Stomach (tissue), 9 donors: Measurements from ENCODE around the gene CCDC66. TPM values are rescaled to one million over a fixed set of nuclear protein-coding genes. Genes with fewer than 3 reads are reported as not detected.

Experiments
- DNase-seq, 2 donors: peaks; one replicate each; pipeline versions ENCODE4 v3.0.0 to v3.0.0-alpha.2; 2013 to 2019
- H3K27ac ChIP-seq, 5 donors: fragments of 200-600 bp in 4 of 5; sonication (generic) in 4 of 5; one replicate each; pipeline ENCODE4 v1.5.1; 2013 to 2019; ENCODE audit warnings: mild to moderate bottlenecking in 1 of 5, moderate library complexity in 1 of 5
- H3K27me3 ChIP-seq, 3 donors: fragments of 200-600 bp; sonication (generic); one replicate each; pipeline ENCODE4 v1.5.1; 2017 to 2019; ENCODE audit warnings: mixed run types in 1 of 3
- H3K36me3 ChIP-seq, 4 donors: fragments of 200-600 bp; sonication (generic); 1 replicate in 3 of 4; 2 replicates in 1 of 4; pipeline ENCODE4 v1.5.1; 2016 to 2019
- H3K4me1 ChIP-seq, 4 donors: fragments of 200-600 bp; sonication (generic); one replicate each; pipeline ENCODE4 v1.5.1; 2016 to 2019
- H3K4me3 ChIP-seq, 4 donors: fragments of 200-600 bp; sonication (generic) in 3 of 4; one replicate each; pipeline ENCODE4 v1.5.1; 2016 to 2019; ENCODE audit warnings: mild to moderate bottlenecking in 1 of 4
- H3K9me3 ChIP-seq, 4 donors: fragments of 200-600 bp; sonication (generic); one replicate each; pipeline ENCODE4 v1.5.1; 2016 to 2019
- EP300 ChIP-seq: sonication (generic); formaldehyde crosslinking; IDR thresholded peaks from one replicate; pipeline ENCODE4 v1.6.1; 2017; ENCODE audit warnings: antibody characterized with exemption
- POLR2A ChIP-seq, 4 donors: fragments of 450-650 bp; IDR thresholded peaks; one replicate each; pipeline ENCODE4 v1.6.1; 2016; ENCODE audit warnings: antibody characterized with exemption in 4 of 4, control low read depth in 2 of 4, mild to moderate bottlenecking in 1 of 4, moderate library complexity in 1 of 4
- POLR2AphosphoS5 ChIP-seq, 3 donors: sonication (generic); formaldehyde crosslinking; IDR thresholded peaks; one replicate each; pipeline ENCODE4 v1.6.1; 2016; ENCODE audit warnings: antibody characterized with exemption in 3 of 3
- WGBS, 5 donors: extraction: QIAGEN DNeasy Blood & Tissue Kit in 3 of 5; methylation state at CpG; one replicate each; pipeline versions ENCODE4 v1.1.5 to v1.1.7; 2013 to 2018; 5-methylcytosine and 5-hydroxymethylcytosine counted together
- intact Hi-C: fragments of 100-400 bp; cut with DNase I; formaldehyde crosslinking; loops from one replicate; pipeline ENCODE4 v1.15.1; 2023; ENCODE audit warnings: low total_unique reads
- polyA plus RNA-seq, 3 donors: library from polyadenylated mRNA; stranded (reverse); fragments of 200-250 nt; gene quantifications; one replicate each; pipeline ENCODE4 v1.2.3, GENCODE V29; 2013
- total RNA-seq, 5 donors: library from RNA; depleted of rRNA; stranded (reverse); fragments of >200 nt; gene quantifications; one replicate each; pipeline versions ENCODE4 v1.1.0 to v1.2.3, GENCODE V29; 2014 to 2016
- TF ChIP-seq, protein P1 (sequence below), 7 experiments: fragments of 450-650 bp in 4 of 7; fragments of 200-600 bp in 3 of 7; sonication (generic) in 3 of 7; IDR thresholded peaks; one replicate each; pipeline ENCODE4 v1.5.1; 2016 to 2019; ENCODE audit warnings: antibody characterized with exemption in 7 of 7, control low read depth in 2 of 7, mild to moderate bottlenecking in 1 of 7
- donor health status: healthy with polysubstance abuse.
- donor health status: Bipolar disorder and iron deficiency.
- donor health status: healthy.

Gene CCDC66
- total and polyA plus RNA-seq, 8 donors = 3.5 to 66.3 (median 9.5) TPM

DNA sequence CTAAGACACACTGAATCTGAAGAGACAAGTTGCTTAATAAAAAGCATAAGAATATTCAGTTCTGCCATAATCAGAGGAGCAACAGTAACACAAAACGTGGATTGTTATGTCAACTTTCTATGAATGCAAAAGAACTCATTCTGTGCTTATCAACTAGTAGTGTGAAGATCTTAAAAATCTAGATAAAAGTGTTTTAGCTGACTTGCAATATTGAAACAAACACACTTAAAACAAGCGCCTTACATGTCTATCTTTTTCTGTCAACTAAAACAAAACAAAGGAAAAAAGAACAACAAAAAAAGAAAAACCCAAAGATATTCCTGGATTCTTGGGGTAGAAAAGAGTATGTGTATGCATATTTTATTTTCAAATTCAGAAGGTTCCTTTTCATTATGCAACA is 88.4 kb downstream of the CCDC66 start:
- Histone ChIP-seq H3K9me3 (no peaks in the 10 kb centered on the region), H3K27ac (no peak overlapping the region), H3K4me3 (no peak overlapping the region), H3K4me1 (peaks cover 0 to 10% (median 0%) of the 10 kb centered on the region in 4 donors), H3K36me3 (peaks cover 23 to 93% (median 79%) of the 10 kb centered on the region in 4 donors), H3K27me3 (no peaks in the 10 kb centered on the region)
- intact Hi-C loops = no loop called here
- WGBS, 5 donors = 78 to 90% (median 84%) methylated on average over 2 of the region's 2 CpGs
- TF ChIP-seq, protein P1, sequence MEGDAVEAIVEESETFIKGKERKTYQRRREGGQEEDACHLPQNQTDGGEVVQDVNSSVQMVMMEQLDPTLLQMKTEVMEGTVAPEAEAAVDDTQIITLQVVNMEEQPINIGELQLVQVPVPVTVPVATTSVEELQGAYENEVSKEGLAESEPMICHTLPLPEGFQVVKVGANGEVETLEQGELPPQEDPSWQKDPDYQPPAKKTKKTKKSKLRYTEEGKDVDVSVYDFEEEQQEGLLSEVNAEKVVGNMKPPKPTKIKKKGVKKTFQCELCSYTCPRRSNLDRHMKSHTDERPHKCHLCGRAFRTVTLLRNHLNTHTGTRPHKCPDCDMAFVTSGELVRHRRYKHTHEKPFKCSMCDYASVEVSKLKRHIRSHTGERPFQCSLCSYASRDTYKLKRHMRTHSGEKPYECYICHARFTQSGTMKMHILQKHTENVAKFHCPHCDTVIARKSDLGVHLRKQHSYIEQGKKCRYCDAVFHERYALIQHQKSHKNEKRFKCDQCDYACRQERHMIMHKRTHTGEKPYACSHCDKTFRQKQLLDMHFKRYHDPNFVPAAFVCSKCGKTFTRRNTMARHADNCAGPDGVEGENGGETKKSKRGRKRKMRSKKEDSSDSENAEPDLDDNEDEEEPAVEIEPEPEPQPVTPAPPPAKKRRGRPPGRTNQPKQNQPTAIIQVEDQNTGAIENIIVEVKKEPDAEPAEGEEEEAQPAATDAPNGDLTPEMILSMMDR (IDR thresholded peaks at IDR 0.05) = no peak
- TF ChIP-seq POLR2A (IDR thresholded peaks at IDR 0.05) (no peak), EP300 (no peak), POLR2AphosphoS5 (IDR thresholded peaks at IDR 0.05) (no peak)
- DNase-seq = no peak

DNA sequence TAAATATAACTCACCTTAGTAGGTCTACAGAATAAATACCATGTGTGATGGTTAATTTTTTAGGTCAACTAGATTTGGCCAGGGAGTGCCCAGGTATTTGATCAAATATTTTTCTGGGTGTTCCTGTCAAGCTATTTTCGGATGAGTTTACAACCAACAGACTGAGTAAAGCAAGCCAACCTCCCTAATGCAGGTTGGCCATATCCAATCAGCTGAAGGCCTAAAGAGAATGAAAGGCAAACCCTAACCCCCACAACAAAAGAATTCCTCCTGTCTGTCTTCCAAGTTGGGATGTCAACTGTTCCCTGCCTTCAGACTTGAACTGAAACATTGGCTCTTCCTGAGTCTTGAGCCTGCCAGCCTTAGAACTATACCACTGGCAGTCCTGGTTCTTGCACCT is 97.5 kb downstream of the CCDC66 start:
- 72 to 90% (median 84%) methylated on average over 1 of the region's 1 CpG for WGBS, 5 donors
- Histone ChIP-seq H3K9me3 (peaks cover 0 to 8% (median 0%) of the 10 kb centered on the region in 4 donors), H3K27me3 (no peaks in the 10 kb centered on the region), H3K36me3 (peaks cover 15 to 94% (median 91%) of the 10 kb centered on the region in 4 donors), H3K27ac (no peak overlapping the region), H3K4me1 (peaks cover 0 to 23% (median 5%) of the 10 kb centered on the region in 4 donors), H3K4me3 (no peak overlapping the region)
- TF ChIP-seq, protein P1 (IDR thresholded peaks at IDR 0.05) = no peak
- TF ChIP-seq POLR2AphosphoS5 (IDR thresholded peaks at IDR 0.05) (no peak), POLR2A (IDR thresholded peaks at IDR 0.05) (no peak), EP300 (no peak)
- intact Hi-C loops = no loop called here
- no peak for DNase-seq

DNA sequence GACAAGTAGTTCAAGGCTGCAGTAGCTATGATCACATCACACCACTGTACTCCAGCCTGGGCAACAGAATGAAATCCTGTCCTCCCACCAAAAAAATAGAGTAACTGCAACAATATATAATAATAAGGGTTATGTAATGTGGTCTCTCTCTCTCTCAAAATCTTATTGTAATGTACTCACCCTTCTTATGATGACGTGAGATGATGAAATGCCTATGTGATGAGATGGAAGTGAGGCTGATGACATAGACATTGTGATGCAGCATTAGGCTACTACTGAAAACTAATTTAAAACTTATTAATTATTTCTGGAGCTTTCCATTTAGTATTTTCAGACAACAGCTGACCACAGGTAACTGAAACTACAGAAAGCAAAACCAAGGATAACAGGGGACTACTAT is 98.7 kb downstream of the CCDC66 start:
- intact Hi-C loops = no loop called here
- peaks cover 27 to 100% (median 95%) of the 10 kb centered on the region in 4 donors for H3K36me3 ChIP-seq
- H3K27me3 ChIP-seq = no peaks in the 10 kb centered on the region
- TF ChIP-seq POLR2A (IDR thresholded peaks at IDR 0.05) = no peak
- no peak for TF ChIP-seq POLR2AphosphoS5 (IDR thresholded peaks at IDR 0.05)
- TF ChIP-seq EP300 = no peak
- TF ChIP-seq, protein P1 (IDR thresholded peaks at IDR 0.05) = no peak
- no peak overlapping the region for H3K4me3 ChIP-seq
- no peak for DNase-seq
- H3K4me1 ChIP-seq = peaks cover 0 to 16% (median 5%) of the 10 kb centered on the region in 4 donors
- H3K27ac ChIP-seq = no peak overlapping the region
- peaks cover 0 to 8% (median 0%) of the 10 kb centered on the region in 4 donors for H3K9me3 ChIP-seq
- WGBS, 5 donors = 93 to 100% (median 97%) methylated on average over 1 of the region's 1 CpG

DNA sequence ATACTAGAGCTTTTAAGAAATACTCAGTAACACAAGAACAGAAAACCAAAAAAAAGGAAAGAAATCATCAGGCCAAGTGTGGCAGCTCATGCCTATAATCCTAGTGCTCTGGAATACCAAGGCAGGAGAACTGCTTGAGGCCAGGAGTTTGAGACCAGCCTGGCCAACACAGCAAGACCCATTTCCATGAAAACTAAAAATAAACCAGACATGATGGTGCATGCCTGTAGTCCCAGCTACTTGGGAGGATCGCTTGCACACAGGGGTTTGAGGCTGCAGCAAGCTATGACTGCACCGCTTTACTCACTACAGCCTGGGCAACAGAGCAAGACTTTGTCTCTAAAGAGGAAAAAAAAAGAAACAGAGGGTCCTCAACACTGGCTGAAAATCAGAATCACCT is 107.8 kb downstream of the CCDC66 start:
- no peaks in the 10 kb centered on the region for H3K4me1 ChIP-seq
- no peak for DNase-seq
- 90 to 100% (median 97%) methylated on average over 2 of the region's 2 CpGs for WGBS, 5 donors
- no peaks in the 10 kb centered on the region for H3K27me3 ChIP-seq
- H3K27ac ChIP-seq = no peak overlapping the region
- no peaks in the 10 kb centered on the region for H3K9me3 ChIP-seq
- H3K36me3 ChIP-seq = peaks cover 58 to 100% (median 99%) of the 10 kb centered on the region in 4 donors
- intact Hi-C loops = no loop called here
- H3K4me3 ChIP-seq = no peak overlapping the region
- no peak for TF ChIP-seq EP300
- no peak for TF ChIP-seq POLR2AphosphoS5 (IDR thresholded peaks at IDR 0.05)
- TF ChIP-seq POLR2A (IDR thresholded peaks at IDR 0.05) = no peak
- TF ChIP-seq, protein P1 (IDR thresholded peaks at IDR 0.05) = no peak
